ENCODE measurements around the gene SLC6A2. TPM values are rescaled to one million over a fixed set of nuclear protein-coding genes. Genes with fewer than 3 reads are reported as not detected.

The SLC6A2 gene
- total RNA-seq, 1 donor from 2014 or later = not detected

- intact Hi-C loops (cut with DNase I) = loop anchor here (10.0 kb wide), 1 partner anchor 162 kb away; no protein-coding TSS in a partner anchor
- H3K36me3 ChIP-seq = no peaks in the 10 kb centered on the region
- DNase-seq (ENCODE audit: low spot score in 2 of 2) = no peak
- no peaks in the 10 kb centered on the region for H3K27me3 ChIP-seq
- no peak for TF ChIP-seq CTCF (IDR thresholded peaks at IDR 0.05)
- no peak overlapping the region for H3K4me3 ChIP-seq
- no peaks in the 10 kb centered on the region for H3K4me1 ChIP-seq
- no peak overlapping the region for H3K27ac ChIP-seq
- no peaks in the 10 kb centered on the region for H3K9me3 ChIP-seq
Measured at GRCh38 chr16:55706739-55707384, 51.1 kb downstream of the SLC6A2 start.

DNA sequence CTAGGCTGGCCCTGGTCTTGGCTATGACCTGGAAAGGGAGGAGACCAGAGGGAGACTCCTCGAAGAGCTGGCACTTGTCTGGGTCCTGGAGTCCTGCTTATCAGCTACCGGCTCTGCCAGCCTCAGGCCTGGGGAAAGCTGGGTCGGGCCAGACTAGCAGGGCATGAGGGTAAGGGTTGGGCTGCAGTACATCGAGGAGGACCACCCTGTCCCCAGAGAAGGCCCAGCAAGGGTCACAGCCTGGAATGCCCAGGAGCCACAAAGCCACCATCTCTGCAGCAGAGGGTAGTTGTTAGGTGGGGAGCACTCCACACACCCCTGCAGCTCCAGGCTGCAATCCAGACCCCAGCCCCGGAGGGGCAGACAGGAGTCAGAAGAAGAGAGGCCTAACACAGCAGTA lies 54.0 kb downstream of the SLC6A2 start:
- TF ChIP-seq CTCF (IDR thresholded peaks at IDR 0.05) = no peak
- Histone ChIP-seq H3K36me3 (no peaks in the 10 kb centered on the region), H3K4me1 (no peaks in the 10 kb centered on the region), H3K9me3 (no peaks in the 10 kb centered on the region), H3K27me3 (no peaks in the 10 kb centered on the region), H3K27ac (no peak overlapping the region), H3K4me3 (no peak overlapping the region)
- intact Hi-C loops (cut with DNase I) = loop anchor here (5.0 to 10.0 kb wide), 2 partner anchors 165 to 608 kb away; no protein-coding TSS in a partner anchor
- DNase-seq (ENCODE audit: low spot score in 2 of 2) = no peak

DNA sequence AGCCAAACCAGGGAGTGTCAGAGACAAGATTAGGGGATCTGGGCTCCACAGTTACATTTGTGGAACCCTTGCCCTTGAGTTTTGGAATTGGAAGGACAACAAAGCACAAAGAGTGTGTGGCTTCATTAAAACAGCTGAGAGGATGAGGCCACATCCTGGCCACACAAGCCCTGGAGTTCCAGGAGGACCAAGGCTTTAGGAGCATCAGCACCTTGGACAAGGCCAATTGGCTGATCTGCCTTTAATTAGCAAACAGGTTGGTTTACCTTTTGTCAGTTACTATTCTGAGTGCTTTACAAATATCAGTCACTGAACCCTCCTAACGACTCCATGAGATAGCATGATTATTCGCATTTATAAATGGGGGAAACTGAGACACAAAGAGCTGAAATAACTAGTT lies 54.7 kb downstream of the SLC6A2 start:
- intact Hi-C loops (cut with DNase I) = loop anchor here (5.0 kb wide), 1 partner anchor 607 kb away; no protein-coding TSS in a partner anchor
- H3K4me1 ChIP-seq = no peaks in the 10 kb centered on the region
- H3K4me3 ChIP-seq = no peak overlapping the region
- no peak for DNase-seq (ENCODE audit: low spot score in 2 of 2)
- no peaks in the 10 kb centered on the region for H3K36me3 ChIP-seq
- TF ChIP-seq CTCF (IDR thresholded peaks at IDR 0.05) = no peak
- no peak overlapping the region for H3K27ac ChIP-seq
- no peaks in the 10 kb centered on the region for H3K27me3 ChIP-seq
- H3K9me3 ChIP-seq = no peaks in the 10 kb centered on the region

DNA sequence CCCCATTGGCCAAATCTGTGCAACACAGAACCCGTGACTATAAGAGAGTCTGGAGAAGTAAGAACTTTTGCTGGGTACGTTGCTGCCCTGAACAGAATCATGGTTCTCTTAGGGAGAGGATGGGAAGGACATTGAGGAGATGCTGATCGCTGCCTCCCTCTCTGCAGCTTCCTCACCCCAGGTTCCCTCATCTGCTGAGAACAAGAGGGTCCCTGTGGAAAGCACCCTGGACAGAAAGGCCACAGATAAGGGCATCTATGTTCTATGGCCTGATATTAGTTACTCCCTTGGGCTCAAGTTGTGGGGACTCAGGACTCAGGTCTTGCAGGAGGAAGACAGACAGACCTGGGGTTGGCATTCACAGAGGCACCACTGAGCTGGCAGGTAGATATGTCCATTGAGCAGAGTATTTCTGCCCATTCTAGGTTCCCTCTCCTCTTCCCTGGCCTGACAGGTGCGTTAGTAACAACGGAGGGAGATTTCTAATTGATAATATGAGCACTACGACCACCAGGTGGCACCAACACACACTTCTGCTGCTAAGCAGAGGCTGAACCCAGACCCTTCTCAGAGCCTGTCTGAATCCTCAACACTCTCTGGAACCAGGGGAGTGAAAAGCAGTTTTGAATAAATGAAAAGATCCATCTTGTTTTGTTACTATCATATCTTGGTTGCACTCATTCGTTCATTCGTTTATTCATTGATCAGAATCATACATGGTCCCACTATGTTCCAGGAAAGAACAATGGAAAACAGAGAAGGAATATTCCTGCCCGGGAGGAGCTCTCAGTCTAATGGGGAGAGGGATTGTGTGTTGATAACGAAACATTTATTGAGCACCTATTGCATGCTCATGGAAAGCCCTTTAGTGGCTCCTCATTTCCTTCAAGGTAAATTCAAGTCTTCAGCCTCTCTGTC lies 56.4 kb downstream of the SLC6A2 start:
- Histone ChIP-seq H3K27ac (no peak overlapping the region), H3K36me3 (no peaks in the 10 kb centered on the region), H3K4me1 (no peaks in the 10 kb centered on the region), H3K4me3 (no peak overlapping the region), H3K27me3 (no peaks in the 10 kb centered on the region), H3K9me3 (no peaks in the 10 kb centered on the region)
- DNase-seq (ENCODE audit: low spot score in 2 of 2) = no peak
- intact Hi-C loops (cut with DNase I) = loop anchor here (1.0 to 5.0 kb wide), 2 partner anchors 130 to 605 kb away; no protein-coding TSS in a partner anchor
- TF ChIP-seq CTCF (IDR thresholded peaks at IDR 0.05) = peak; percentile 51 to 67 (median 57)

- Histone ChIP-seq H3K4me3 (no peak overlapping the region), H3K9me3 (no peaks in the 10 kb centered on the region), H3K27ac (no peak overlapping the region), H3K27me3 (no peaks in the 10 kb centered on the region), H3K36me3 (no peaks in the 10 kb centered on the region), H3K4me1 (no peaks in the 10 kb centered on the region)
- no peak for TF ChIP-seq CTCF (IDR thresholded peaks at IDR 0.05)
- intact Hi-C loops (cut with DNase I) = loop anchor here (5.0 kb wide), 1 partner anchor 604 kb away; no protein-coding TSS in a partner anchor
- DNase-seq (ENCODE audit: low spot score in 2 of 2) = no peak
Measured at GRCh38 chr16:55713103-55713502, 57.3 kb downstream of the SLC6A2 start.

All from ascending aorta (tissue), 2 donors.